HepG2 (cell line): ENCODE measurements around the gene AKAP1.

Experiments used
- ADNP ChIP-seq: sonication (generic); formaldehyde crosslinking; IDR thresholded peaks from 2 replicates; pipeline ENCODE4 v1.4.0; 2020; ENCODE audit warnings: missing genetic modification reagents
- GTF2F1 ChIP-seq: fragments of 150-350 bp; IDR thresholded peaks from 2 replicates; pipeline ENCODE4 v1.6.1; 2014; ENCODE audit warnings: low read length
- JUND ChIP-seq: sonication (generic); formaldehyde crosslinking; IDR thresholded peaks from 2 replicates; pipeline ENCODE4 v1.8.0; 2022; ENCODE audit warnings: mild to moderate bottlenecking, missing genetic modification reagents
- POLR2AphosphoS5 ChIP-seq: IDR thresholded peaks from 2 replicates; pipeline ENCODE4 v1.6.1; 2012; ENCODE audit warnings: low read depth, low read length
- RAD21 ChIP-seq: fragments of 450-650 bp; formaldehyde crosslinking; IDR thresholded peaks from 2 replicates; pipeline ENCODE4 v1.5.0; 2020; ENCODE audit warnings: mild to moderate bottlenecking
- ZNF501 ChIP-seq: sonication (generic); formaldehyde crosslinking; IDR thresholded peaks from 2 replicates; pipeline ENCODE4 v1.5.1; 2020; ENCODE audit warnings: mild to moderate bottlenecking, moderate library complexity, missing genetic modification reagents
- ZNF747 ChIP-seq: sonication (generic); formaldehyde crosslinking; IDR thresholded peaks from 2 replicates; pipeline ENCODE4 v1.8.1; 2023; ENCODE audit warnings: missing genetic modification reagents, mild to moderate bottlenecking, borderline replicate concordance
- TF ChIP-seq, protein P1 (sequence below): sonication (generic); formaldehyde crosslinking; IDR thresholded peaks from 2 replicates; pipeline ENCODE4 v1.5.1; 2020; ENCODE audit warnings: mild to moderate bottlenecking, missing genetic modification reagents, moderate library complexity

DNA sequence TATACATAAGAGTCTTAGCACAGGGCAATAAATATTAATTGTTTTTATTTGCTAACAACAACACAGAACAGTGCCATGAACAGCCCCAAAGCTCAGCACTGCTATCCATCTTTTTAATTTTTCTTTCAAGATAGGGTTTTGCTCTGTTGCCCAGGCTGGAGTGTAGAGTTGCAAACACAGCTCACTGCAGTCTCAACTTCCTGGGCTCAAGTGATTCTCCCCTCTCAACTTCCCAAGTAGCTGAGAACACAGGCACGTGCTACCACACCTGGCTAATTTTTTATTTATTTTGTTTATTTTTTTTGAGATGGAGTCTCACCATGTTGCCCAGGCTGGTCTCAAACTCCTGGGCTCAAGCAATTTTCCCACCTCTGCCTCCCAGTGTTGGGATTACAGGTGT lies 47.6 kb upstream of the AKAP1 start:
- TF ChIP-seq GTF2F1 = no peak
- TF ChIP-seq POLR2AphosphoS5 = no peak
- no peak for TF ChIP-seq RAD21 (CRISPR knock-in tag)
- TF ChIP-seq, protein P1, sequence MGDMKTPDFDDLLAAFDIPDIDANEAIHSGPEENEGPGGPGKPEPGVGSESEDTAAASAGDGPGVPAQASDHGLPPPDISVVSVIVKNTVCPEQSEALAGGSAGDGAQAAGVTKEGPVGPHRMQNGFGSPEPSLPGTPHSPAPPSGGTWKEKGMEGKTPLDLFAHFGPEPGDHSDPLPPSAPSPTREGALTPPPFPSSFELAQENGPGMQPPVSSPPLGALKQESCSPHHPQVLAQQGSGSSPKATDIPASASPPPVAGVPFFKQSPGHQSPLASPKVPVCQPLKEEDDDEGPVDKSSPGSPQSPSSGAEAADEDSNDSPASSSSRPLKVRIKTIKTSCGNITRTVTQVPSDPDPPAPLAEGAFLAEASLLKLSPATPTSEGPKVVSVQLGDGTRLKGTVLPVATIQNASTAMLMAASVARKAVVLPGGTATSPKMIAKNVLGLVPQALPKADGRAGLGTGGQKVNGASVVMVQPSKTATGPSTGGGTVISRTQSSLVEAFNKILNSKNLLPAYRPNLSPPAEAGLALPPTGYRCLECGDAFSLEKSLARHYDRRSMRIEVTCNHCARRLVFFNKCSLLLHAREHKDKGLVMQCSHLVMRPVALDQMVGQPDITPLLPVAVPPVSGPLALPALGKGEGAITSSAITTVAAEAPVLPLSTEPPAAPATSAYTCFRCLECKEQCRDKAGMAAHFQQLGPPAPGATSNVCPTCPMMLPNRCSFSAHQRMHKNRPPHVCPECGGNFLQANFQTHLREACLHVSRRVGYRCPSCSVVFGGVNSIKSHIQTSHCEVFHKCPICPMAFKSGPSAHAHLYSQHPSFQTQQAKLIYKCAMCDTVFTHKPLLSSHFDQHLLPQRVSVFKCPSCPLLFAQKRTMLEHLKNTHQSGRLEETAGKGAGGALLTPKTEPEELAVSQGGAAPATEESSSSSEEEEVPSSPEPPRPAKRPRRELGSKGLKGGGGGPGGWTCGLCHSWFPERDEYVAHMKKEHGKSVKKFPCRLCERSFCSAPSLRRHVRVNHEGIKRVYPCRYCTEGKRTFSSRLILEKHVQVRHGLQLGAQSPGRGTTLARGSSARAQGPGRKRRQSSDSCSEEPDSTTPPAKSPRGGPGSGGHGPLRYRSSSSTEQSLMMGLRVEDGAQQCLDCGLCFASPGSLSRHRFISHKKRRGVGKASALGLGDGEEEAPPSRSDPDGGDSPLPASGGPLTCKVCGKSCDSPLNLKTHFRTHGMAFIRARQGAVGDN = no peak
- TF ChIP-seq ZNF501 (CRISPR knock-in tag) = no peak
- no peak for TF ChIP-seq JUND (CRISPR knock-in tag)
- no peak for TF ChIP-seq ADNP (CRISPR knock-in tag)
- no peak for TF ChIP-seq ZNF747 (CRISPR knock-in tag)
